ENCODE results near the gene VIT.

The VIT gene

GRCh38 chr2:36771671-36772070 lies 75.2 kb downstream of the VIT start:
- H3K79me2 ChIP-seq (ENCODE audit: low read length): no peaks in the 10 kb centered on the region
- no peaks in the 10 kb centered on the region for H3K9me2 ChIP-seq (replicated peaks; ENCODE audit: insufficient read depth, low read length)
- H3K27me3 ChIP-seq (replicated peaks; ENCODE audit: insufficient read depth, low read length): no peaks in the 10 kb centered on the region
- no peaks in the 10 kb centered on the region for H4K20me1 ChIP-seq (ENCODE audit: insufficient read depth, low read length)
- TF ChIP-seq EZH2phosphoT487 (IDR thresholded peaks at IDR 0.05; ENCODE audit: low read length): no peak
- TF ChIP-seq, protein P1, sequence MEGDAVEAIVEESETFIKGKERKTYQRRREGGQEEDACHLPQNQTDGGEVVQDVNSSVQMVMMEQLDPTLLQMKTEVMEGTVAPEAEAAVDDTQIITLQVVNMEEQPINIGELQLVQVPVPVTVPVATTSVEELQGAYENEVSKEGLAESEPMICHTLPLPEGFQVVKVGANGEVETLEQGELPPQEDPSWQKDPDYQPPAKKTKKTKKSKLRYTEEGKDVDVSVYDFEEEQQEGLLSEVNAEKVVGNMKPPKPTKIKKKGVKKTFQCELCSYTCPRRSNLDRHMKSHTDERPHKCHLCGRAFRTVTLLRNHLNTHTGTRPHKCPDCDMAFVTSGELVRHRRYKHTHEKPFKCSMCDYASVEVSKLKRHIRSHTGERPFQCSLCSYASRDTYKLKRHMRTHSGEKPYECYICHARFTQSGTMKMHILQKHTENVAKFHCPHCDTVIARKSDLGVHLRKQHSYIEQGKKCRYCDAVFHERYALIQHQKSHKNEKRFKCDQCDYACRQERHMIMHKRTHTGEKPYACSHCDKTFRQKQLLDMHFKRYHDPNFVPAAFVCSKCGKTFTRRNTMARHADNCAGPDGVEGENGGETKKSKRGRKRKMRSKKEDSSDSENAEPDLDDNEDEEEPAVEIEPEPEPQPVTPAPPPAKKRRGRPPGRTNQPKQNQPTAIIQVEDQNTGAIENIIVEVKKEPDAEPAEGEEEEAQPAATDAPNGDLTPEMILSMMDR (IDR thresholded peaks at IDR 0.05; ENCODE audit: low read length): no peak
- no peak for TF ChIP-seq EZH2 (optimal IDR thresholded peaks at IDR 0.05; ENCODE audit: low read depth, low read length)
- no peak overlapping the region for H3K4me2 ChIP-seq (ENCODE audit: low read depth, low read length)
- no peak overlapping the region for H3K9ac ChIP-seq (ENCODE audit: low read length)
- H3K27ac ChIP-seq (ENCODE audit: low read length): no peak overlapping the region
- H2AFZ ChIP-seq (ENCODE audit: low read length): no peak overlapping the region
- H3K9me3 ChIP-seq (replicated peaks; ENCODE audit: insufficient read depth, low read length): no peaks in the 10 kb centered on the region
- H3K36me3 ChIP-seq (replicated peaks; ENCODE audit: insufficient read depth, low read length): no peaks in the 10 kb centered on the region
- no peaks in the 10 kb centered on the region for H3F3A ChIP-seq (ENCODE audit: insufficient read depth, low read length)
- H3K4me3 ChIP-seq (ENCODE audit: low read length): no peak overlapping the region
- no peaks in the 10 kb centered on the region for H3K4me1 ChIP-seq (ENCODE audit: low read length)
- no peak for DNase-seq

DNA sequence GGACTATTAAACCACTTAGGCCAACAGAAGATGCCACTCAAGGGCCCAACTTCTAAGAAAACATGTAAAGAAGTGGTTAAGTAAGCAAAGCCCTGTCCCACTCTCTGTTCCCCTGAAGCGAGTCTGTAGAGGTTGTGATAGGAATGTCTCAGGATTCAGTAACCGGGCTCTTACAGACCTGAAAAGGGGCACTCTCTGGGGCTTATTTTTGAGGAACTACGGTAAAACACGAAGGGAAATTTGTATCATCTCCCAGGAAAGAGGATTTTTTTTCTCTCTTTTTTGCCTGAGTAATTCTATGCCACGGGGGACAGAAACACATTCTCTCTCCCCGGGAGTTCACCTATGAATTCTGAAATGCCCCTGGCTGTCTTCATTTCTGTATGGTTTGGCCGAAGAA lies 77.4 kb downstream of the VIT start:
- Histone ChIP-seq H3K4me3 (ENCODE audit: low read length) (no peak overlapping the region), H3K4me2 (ENCODE audit: low read depth, low read length) (no peak overlapping the region), H3K79me2 (ENCODE audit: low read length) (no peaks in the 10 kb centered on the region), H2AFZ (ENCODE audit: low read length) (no peak overlapping the region), H3K27me3 (replicated peaks; ENCODE audit: insufficient read depth, low read length) (no peaks in the 10 kb centered on the region), H3K4me1 (ENCODE audit: low read length) (no peaks in the 10 kb centered on the region), H4K20me1 (ENCODE audit: insufficient read depth, low read length) (no peaks in the 10 kb centered on the region), H3K9me2 (replicated peaks; ENCODE audit: insufficient read depth, low read length) (no peaks in the 10 kb centered on the region), H3K9ac (ENCODE audit: low read length) (no peak overlapping the region), H3K27ac (ENCODE audit: low read length) (no peak overlapping the region), H3K36me3 (replicated peaks; ENCODE audit: insufficient read depth, low read length) (no peaks in the 10 kb centered on the region), H3F3A (ENCODE audit: insufficient read depth, low read length) (no peaks in the 10 kb centered on the region), H3K9me3 (replicated peaks; ENCODE audit: insufficient read depth, low read length) (no peaks in the 10 kb centered on the region)
- no peak for TF ChIP-seq EZH2phosphoT487 (IDR thresholded peaks at IDR 0.05; ENCODE audit: low read length)
- TF ChIP-seq, protein P1 (IDR thresholded peaks at IDR 0.05; ENCODE audit: low read length): no peak
- no peak for TF ChIP-seq EZH2 (optimal IDR thresholded peaks at IDR 0.05; ENCODE audit: low read depth, low read length)
- no peak for DNase-seq

DNA sequence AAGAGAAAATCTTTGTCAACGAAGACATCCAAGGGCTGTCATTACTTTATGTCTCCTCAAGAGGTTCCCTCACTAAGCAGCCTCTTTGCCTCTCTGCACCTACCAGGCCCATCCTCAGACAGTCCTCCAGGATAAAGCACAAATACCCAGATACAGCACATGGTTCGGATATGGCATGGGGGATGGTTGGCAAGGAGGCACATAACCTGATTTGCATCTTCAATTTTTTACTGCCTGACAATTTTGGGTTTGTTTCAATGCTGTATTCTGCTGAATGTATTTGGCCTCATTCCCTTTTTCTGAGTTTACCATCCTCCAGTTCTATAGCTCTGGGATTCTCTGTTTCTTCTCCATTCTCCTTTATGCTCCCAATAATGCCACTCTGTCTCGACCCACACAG lies 78.8 kb downstream of the VIT start:
- no peak overlapping the region for H3K9ac ChIP-seq (ENCODE audit: low read length)
- H3F3A ChIP-seq (ENCODE audit: insufficient read depth, low read length): no peaks in the 10 kb centered on the region
- H3K27ac ChIP-seq (ENCODE audit: low read length): no peak overlapping the region
- H3K9me2 ChIP-seq (replicated peaks; ENCODE audit: insufficient read depth, low read length): no peaks in the 10 kb centered on the region
- DNase-seq: no peak
- no peaks in the 10 kb centered on the region for H3K9me3 ChIP-seq (replicated peaks; ENCODE audit: insufficient read depth, low read length)
- no peak overlapping the region for H3K4me3 ChIP-seq (ENCODE audit: low read length)
- no peaks in the 10 kb centered on the region for H4K20me1 ChIP-seq (ENCODE audit: insufficient read depth, low read length)
- H3K27me3 ChIP-seq (replicated peaks; ENCODE audit: insufficient read depth, low read length): no peaks in the 10 kb centered on the region
- no peak overlapping the region for H2AFZ ChIP-seq (ENCODE audit: low read length)
- no peaks in the 10 kb centered on the region for H3K79me2 ChIP-seq (ENCODE audit: low read length)
- H3K4me1 ChIP-seq (ENCODE audit: low read length): no peaks in the 10 kb centered on the region
- no peaks in the 10 kb centered on the region for H3K36me3 ChIP-seq (replicated peaks; ENCODE audit: insufficient read depth, low read length)
- TF ChIP-seq, protein P1 (IDR thresholded peaks at IDR 0.05; ENCODE audit: low read length): no peak
- no peak for TF ChIP-seq EZH2 (optimal IDR thresholded peaks at IDR 0.05; ENCODE audit: low read depth, low read length)
- TF ChIP-seq EZH2phosphoT487 (IDR thresholded peaks at IDR 0.05; ENCODE audit: low read length): no peak
- H3K4me2 ChIP-seq (ENCODE audit: low read depth, low read length): no peak overlapping the region
